Ascending aorta (tissue), 2 donors: ENCODE data around the gene FIBP. TPM values are rescaled to one million over a fixed set of nuclear protein-coding genes. Genes with fewer than 3 reads are reported as not detected.

Experiments used
- DNase-seq, 2 donors: peaks; one replicate each; pipeline ENCODE4 v3.0.0-alpha.2; 2019; ENCODE audit warnings: low spot score in 2 of 2
- H3K27ac ChIP-seq, 2 donors: fragments of 200-600 bp; sonication (generic); one replicate each; pipeline ENCODE4 v1.5.1; 2016 to 2017; ENCODE audit warnings: mild to moderate bottlenecking in 1 of 2
- H3K27me3 ChIP-seq: fragments of 200-600 bp; sonication (generic); one replicate; pipeline ENCODE4 v1.5.1; 2017
- H3K36me3 ChIP-seq, 2 donors: fragments of 200-600 bp; sonication (generic); one replicate each; pipeline ENCODE4 v1.5.1; 2016
- H3K4me1 ChIP-seq, 2 donors: fragments of 200-600 bp; sonication (generic); one replicate each; pipeline ENCODE4 v1.5.1; 2016 to 2017; ENCODE audit warnings: mild to moderate bottlenecking in 1 of 2
- H3K4me3 ChIP-seq, 2 donors: fragments of 200-600 bp; sonication (generic); one replicate each; pipeline ENCODE4 v1.5.1; 2016 to 2017; ENCODE audit warnings: mild to moderate bottlenecking in 1 of 2
- H3K9me3 ChIP-seq, 2 donors: fragments of 200-600 bp; sonication (generic); one replicate each; pipeline ENCODE4 v1.5.1; 2016
- intact Hi-C: fragments of 100-400 bp; cut with DNase I; formaldehyde crosslinking; loops from one replicate; pipeline ENCODE4 v1.15.1; 2023
- total RNA-seq: library from RNA; depleted of rRNA; stranded (reverse); fragments of >200 nt; gene quantifications from one replicate; pipeline ENCODE4 v1.1.0, GENCODE V29; 2016
- TF ChIP-seq, protein P1 (sequence below), 3 experiments: fragments of 200-600 bp in 2 of 3; fragments of 450-650 bp in 1 of 3; sonication (generic) in 2 of 3; IDR thresholded peaks; one replicate each; pipeline ENCODE4 v1.5.1; 2016 to 2019; ENCODE audit warnings: antibody characterized with exemption in 3 of 3, mild to moderate bottlenecking in 1 of 3, moderate library complexity in 1 of 3

FIBP gene
- total RNA-seq, 1 donor from 2014 or later: 57.2 TPM

DNA sequence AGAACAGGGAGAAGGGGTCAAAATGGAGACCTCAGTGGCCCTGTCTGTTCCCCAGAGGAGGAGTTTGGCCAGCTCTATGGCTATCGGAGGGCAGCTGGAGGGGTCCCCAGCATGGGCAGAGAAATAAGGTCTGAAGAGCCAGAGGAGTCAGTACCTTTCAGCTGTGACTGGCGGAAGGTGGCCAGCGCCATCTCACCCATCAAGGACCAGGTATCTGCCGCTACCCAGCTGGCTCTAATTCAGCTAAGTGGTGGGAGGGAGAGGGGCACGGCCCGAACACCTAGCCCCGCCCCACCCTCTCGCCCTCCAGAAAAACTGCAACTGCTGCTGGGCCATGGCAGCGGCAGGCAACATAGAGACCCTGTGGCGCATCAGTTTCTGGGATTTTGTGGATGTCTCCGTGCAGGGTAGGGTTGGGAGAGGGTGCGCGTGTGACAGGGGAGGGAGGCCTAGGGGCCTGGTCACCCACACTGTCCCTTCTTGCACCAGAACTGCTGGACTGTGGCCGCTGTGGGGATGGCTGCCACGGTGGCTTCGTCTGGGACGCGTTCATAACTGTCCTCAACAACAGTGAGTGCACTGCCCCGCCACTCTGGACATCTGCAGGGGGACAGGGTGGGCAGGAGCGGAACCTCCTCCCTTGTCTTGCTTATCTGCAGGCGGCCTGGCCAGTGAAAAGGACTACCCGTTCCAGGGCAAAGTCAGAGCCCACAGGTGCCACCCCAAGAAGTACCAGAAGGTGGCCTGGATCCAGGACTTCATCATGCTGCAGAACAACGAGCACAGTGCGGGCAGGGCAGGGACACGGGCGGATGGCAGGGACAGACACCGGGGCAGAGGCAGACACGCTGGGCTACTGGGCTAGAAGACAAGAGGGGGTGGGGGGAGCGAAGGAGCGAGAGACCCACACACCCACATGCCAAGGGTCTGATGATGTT is 5.9 kb downstream of the FIBP start:
- intact Hi-C loops: no loop called here
- H3K27ac ChIP-seq: no peak overlapping the region
- H3K4me1 ChIP-seq: peaks cover 0 to 6% of the 10 kb centered on the region in 2 donors
- DNase-seq: no peak
- H3K4me3 ChIP-seq: no peak overlapping the region
- H3K27me3 ChIP-seq: no peaks in the 10 kb centered on the region
- TF ChIP-seq, protein P1, sequence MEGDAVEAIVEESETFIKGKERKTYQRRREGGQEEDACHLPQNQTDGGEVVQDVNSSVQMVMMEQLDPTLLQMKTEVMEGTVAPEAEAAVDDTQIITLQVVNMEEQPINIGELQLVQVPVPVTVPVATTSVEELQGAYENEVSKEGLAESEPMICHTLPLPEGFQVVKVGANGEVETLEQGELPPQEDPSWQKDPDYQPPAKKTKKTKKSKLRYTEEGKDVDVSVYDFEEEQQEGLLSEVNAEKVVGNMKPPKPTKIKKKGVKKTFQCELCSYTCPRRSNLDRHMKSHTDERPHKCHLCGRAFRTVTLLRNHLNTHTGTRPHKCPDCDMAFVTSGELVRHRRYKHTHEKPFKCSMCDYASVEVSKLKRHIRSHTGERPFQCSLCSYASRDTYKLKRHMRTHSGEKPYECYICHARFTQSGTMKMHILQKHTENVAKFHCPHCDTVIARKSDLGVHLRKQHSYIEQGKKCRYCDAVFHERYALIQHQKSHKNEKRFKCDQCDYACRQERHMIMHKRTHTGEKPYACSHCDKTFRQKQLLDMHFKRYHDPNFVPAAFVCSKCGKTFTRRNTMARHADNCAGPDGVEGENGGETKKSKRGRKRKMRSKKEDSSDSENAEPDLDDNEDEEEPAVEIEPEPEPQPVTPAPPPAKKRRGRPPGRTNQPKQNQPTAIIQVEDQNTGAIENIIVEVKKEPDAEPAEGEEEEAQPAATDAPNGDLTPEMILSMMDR (IDR thresholded peaks at IDR 0.05): no peak
- no peaks in the 10 kb centered on the region for H3K9me3 ChIP-seq
- peaks cover 20 to 41% of the 10 kb centered on the region in 2 donors for H3K36me3 ChIP-seq

GRCh38 chr11:65880844-65881421 is 7.3 kb downstream of the FIBP start:
- no peak for DNase-seq
- Histone ChIP-seq H3K27ac (no peak overlapping the region), H3K27me3 (no peaks in the 10 kb centered on the region), H3K36me3 (peaks cover 20 to 29% of the 10 kb centered on the region in 2 donors), H3K4me1 (no peaks in the 10 kb centered on the region), H3K4me3 (no peak overlapping the region), H3K9me3 (no peaks in the 10 kb centered on the region)
- TF ChIP-seq, protein P1 (IDR thresholded peaks at IDR 0.05): no peak
- intact Hi-C loops: no loop called here

GRCh38 chr11:65880027-65880426 is 8.2 kb downstream of the FIBP start:
- Histone ChIP-seq H3K9me3 (no peaks in the 10 kb centered on the region), H3K27ac (no peak overlapping the region), H3K36me3 (peaks cover 20 to 21% of the 10 kb centered on the region in 2 donors), H3K4me1 (no peaks in the 10 kb centered on the region), H3K4me3 (peak overlapping the region in 1 of 2 donors; percentile 22), H3K27me3 (no peaks in the 10 kb centered on the region)
- intact Hi-C loops: no loop called here
- no peak for DNase-seq
- TF ChIP-seq, protein P1 (IDR thresholded peaks at IDR 0.05): no peak

DNA sequence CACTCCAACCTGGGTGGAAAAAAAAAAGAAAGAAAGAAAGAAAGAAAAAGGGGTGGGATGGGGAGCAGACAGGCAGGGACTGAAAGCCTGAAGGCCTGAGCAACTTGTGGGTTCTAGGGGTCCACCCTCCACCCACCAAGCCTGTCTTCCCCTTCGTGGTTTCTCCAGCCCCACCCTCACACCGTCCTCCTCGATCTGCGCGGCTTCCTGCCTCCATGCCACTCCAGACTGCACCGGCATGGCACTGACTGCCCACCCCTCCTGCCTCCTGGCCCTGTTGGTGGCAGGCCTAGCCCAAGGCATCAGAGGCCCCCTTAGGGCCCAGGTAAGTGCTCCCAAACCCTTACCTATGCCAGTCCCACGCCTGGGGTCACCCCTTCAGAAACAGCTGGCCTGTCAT is 8.7 kb downstream of the FIBP start, which contains the start of gene CTSW:
CTSW (plus strand) TSS at position 221 of the 400 bp plus-strand sequence; CDS start at position 239, 18 bp downstream.
- intact Hi-C loops: no loop called here
- Histone ChIP-seq H3K36me3 (peaks cover 20 to 21% of the 10 kb centered on the region in 2 donors), H3K27ac (no peak within 1 kb of the TSS), H3K9me3 (no peaks in the 10 kb centered on the region), H3K4me3 (peak within 1 kb of the TSS in 1 of 2 donors; percentile 22), H3K4me1 (no peaks in the 10 kb centered on the region), H3K27me3 (no peaks in the 10 kb centered on the region)
- DNase-seq: no peak
- TF ChIP-seq, protein P1 (IDR thresholded peaks at IDR 0.05): no peak

DNA sequence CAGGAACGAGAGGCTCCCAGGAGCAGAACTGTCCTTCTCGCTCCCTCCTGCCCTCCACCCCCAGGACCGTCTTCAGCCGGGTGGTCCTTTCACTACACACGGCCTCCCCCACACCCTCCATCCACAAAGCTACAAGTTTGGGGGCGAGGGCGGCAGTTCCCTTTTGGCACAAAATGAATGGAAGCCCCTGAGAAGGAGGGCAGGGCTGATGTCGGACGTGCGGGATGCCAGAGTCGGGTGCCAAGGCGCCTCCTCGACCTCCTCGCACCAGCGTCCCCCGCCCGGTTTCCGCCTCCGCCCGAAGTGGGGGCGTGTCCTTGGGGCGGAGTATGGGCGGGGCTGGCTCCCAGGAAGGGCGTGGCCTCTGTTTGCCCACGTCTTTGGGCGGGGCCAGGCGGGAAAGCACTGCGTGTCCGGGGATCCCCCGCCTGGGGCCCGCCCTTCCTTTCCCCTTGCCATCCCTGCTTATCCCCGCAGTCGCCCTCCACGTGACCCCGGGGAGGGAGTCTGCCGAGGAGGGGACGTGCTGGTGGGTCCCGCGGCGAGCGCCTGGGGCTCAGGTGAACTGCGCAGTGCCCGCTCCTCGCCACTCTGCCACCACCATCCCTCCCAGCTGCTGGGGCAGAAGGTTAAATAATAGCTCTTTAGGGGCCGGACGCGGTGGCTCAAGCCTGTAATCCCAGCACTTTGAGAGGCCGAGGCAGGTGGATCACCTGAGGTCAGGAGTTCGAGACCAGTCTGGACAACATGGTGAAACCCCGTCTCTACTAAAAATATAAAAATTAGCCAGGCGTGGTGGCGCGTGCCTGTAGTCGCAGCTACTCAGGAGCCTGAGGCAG is 14.7 kb downstream of the FIBP start:
- intact Hi-C loops: loop anchor here (1.0 kb wide), 3 partner anchors 13 to 46 kb away; partner anchors contain the start of genes C11orf68, DRAP1, FIBP and MUS81
- H3K9me3 ChIP-seq: no peaks in the 10 kb centered on the region

More for the DNA sequence above, 14.7 kb downstream of the FIBP start:
- H3K4me1 ChIP-seq: peaks cover 3 to 17% of the 10 kb centered on the region in 2 donors
- peaks cover 8 to 12% of the 10 kb centered on the region in 2 donors for H3K36me3 ChIP-seq
- peak overlapping the region; percentile 67 to 92 for H3K4me3 ChIP-seq
- H3K27me3 ChIP-seq: no peaks in the 10 kb centered on the region
- TF ChIP-seq, protein P1 (IDR thresholded peaks at IDR 0.05): no peak
- peak overlapping the region; percentile 92 to 99 for H3K27ac ChIP-seq
- DNase-seq: peak; percentile 84 to 97
